ENCODE measurements around the gene MYO5B.

- TF ChIP-seq CTCF (IDR thresholded peaks at IDR 0.05; ENCODE audit: poor library complexity) (peak; percentile 29), EZH2phosphoT487 (IDR thresholded peaks at IDR 0.05; ENCODE audit: low read depth, severe bottlenecking, unreplicated experiment) (no peak)
These were observed 410.3 kb downstream of the MYO5B start for GRCh38 chr18:49784427-49785185.

Measured in hepatocyte (in vitro differentiated cells).